Erythroblast (primary cell): ENCODE data around the gene KLF7.

Experiments used
- GATA1 ChIP-seq: IDR thresholded peaks from 2 replicates; pipeline ENCODE4 v1.6.1; 2011; ENCODE audit warnings: low read depth, mild to moderate bottlenecking, control low read depth, low read length, moderate library complexity
- POLR2A ChIP-seq: IDR thresholded peaks from 2 replicates; pipeline ENCODE4 v1.6.1; 2011; ENCODE audit warnings: mild to moderate bottlenecking, low read length

DNA sequence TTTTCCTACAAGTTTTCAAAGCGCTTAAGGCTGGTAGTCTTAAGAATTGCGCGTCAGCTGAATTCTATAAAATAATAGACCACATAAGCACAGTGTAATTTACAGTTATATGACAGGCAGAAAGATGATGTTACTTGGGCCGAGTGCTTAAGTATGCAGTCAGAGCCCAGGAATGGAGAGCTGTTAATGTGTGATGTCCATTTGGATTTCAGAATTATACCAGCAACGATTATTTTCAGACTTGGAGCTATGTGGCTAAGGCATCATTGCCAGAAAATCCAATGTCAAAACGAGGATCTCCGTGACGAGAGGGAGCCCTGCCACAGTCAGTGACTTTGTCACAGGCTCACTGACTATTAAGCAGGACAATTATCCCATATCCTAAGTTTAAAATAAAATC, 3.4 kb downstream of the KLF7 start:
- TF ChIP-seq POLR2A (no peak), GATA1 (no peak)
